ENCODE data around the gene PLXNB2. TPM values are rescaled to one million over a fixed set of nuclear protein-coding genes. Genes with fewer than 3 reads are reported as not detected.

PLXNB2 gene
- polyA plus RNA-seq, 1 donor from 2014 or later = 38.6 TPM

DNA sequence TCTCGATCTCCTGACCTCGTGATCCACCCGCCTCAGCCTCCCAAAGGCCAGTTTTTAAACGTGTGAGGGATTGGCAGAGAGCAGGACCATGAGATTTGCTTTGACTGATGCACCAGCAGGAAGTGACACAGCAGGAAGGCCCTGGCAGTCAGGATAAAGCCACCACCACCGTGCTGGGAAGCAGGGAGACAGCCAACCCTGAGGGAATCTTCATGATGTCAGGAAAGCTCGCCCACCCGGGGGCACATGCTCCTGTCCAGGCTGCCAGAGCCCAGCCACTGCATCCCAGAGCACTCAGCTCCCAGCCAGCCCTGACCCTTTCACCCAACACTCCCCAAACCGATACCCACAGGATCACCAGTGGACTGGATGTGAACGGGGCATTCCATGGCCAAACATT is 68.7 kb downstream of the PLXNB2 start:
- Histone ChIP-seq H3K4me3 (ENCODE audit: low read length) (no peak overlapping the region), H3K9me3 (ENCODE audit: low read length) (no peaks in the 10 kb centered on the region), H3K79me2 (replicated peaks; ENCODE audit: insufficient read depth, low read length) (peaks cover 35% of the 10 kb centered on the region), H3K9ac (ENCODE audit: low read length) (no peak overlapping the region), H3K36me3 (ENCODE audit: insufficient read depth, low read length) (no peaks in the 10 kb centered on the region), H3K4me2 (ENCODE audit: low read length) (no peak overlapping the region), H3K27ac (ENCODE audit: low read length) (no peak overlapping the region), H4K20me1 (ENCODE audit: insufficient read depth) (no peaks in the 10 kb centered on the region), H2AFZ (ENCODE audit: low read depth, low read length) (no peak overlapping the region), H3F3A (ENCODE audit: insufficient read depth, low read length, poor library complexity, severe bottlenecking) (no peaks in the 10 kb centered on the region), H3K9me2 (ENCODE audit: insufficient read depth, low read length) (no peaks in the 10 kb centered on the region), H3K27me3 (ENCODE audit: insufficient read depth, low read depth, low read length) (no peaks in the 10 kb centered on the region)
- TF ChIP-seq POLR2AphosphoS5 (IDR thresholded peaks at IDR 0.05) (no peak), MXI1 (conservative IDR thresholded peaks at IDR 0.05; ENCODE audit: poor library complexity, severe bottlenecking) (no peak), TAF1 (IDR thresholded peaks at IDR 0.05; ENCODE audit: low read depth) (no peak)
- TF ChIP-seq, protein P1, sequence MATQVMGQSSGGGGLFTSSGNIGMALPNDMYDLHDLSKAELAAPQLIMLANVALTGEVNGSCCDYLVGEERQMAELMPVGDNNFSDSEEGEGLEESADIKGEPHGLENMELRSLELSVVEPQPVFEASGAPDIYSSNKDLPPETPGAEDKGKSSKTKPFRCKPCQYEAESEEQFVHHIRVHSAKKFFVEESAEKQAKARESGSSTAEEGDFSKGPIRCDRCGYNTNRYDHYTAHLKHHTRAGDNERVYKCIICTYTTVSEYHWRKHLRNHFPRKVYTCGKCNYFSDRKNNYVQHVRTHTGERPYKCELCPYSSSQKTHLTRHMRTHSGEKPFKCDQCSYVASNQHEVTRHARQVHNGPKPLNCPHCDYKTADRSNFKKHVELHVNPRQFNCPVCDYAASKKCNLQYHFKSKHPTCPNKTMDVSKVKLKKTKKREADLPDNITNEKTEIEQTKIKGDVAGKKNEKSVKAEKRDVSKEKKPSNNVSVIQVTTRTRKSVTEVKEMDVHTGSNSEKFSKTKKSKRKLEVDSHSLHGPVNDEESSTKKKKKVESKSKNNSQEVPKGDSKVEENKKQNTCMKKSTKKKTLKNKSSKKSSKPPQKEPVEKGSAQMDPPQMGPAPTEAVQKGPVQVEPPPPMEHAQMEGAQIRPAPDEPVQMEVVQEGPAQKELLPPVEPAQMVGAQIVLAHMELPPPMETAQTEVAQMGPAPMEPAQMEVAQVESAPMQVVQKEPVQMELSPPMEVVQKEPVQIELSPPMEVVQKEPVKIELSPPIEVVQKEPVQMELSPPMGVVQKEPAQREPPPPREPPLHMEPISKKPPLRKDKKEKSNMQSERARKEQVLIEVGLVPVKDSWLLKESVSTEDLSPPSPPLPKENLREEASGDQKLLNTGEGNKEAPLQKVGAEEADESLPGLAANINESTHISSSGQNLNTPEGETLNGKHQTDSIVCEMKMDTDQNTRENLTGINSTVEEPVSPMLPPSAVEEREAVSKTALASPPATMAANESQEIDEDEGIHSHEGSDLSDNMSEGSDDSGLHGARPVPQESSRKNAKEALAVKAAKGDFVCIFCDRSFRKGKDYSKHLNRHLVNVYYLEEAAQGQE (IDR thresholded peaks at IDR 0.05; ENCODE audit: borderline replicate concordance) = no peak

DNA sequence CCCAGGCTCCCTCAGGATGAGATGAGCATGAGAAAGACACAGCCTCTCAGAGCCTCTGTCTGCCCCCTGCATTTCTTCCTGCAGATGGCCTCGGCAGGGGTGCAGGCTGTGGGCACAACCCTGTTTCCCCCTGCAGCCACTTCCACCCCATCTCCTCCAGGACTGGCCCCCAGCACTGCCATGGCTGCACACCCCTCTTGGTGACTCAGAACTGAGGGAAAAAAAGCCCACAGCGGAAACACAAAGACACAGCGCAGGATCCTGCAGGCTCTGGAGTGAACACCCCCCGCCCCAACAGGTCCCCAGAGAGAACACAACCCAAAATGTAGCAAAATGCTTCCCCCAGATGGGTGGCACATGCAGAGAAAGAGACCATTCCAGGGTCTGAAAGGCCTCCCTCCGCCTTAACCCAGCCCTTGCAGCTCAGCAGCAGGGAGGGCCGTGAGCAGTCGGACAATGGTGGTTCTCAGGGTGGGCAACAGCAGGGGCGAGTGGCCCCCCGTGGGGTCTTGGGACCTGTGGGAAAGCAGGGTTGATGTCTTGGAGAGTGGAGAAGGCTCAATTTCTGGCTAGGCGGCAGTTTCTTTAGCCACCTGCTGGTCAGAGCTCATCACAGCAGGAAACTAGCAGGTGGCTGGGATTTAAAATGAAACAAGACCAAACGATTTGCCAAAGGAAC is 70.6 kb downstream of the PLXNB2 start:
- H3K9ac ChIP-seq (ENCODE audit: low read length) = no peak overlapping the region
- TF ChIP-seq POLR2AphosphoS5 (IDR thresholded peaks at IDR 0.05) (no peak), SMC3 (conservative IDR thresholded peaks at IDR 0.05; ENCODE audit: poor library complexity) (peak; percentile 35), EZH2 (IDR thresholded peaks at IDR 0.05; ENCODE audit: borderline replicate concordance, insufficient read depth, low read length, poor library complexity, severe bottlenecking) (no peak), TAF1 (IDR thresholded peaks at IDR 0.05; ENCODE audit: low read depth) (no peak), RAD21 (conservative IDR thresholded peaks at IDR 0.05) (no peak), MXI1 (conservative IDR thresholded peaks at IDR 0.05; ENCODE audit: poor library complexity, severe bottlenecking) (no peak), EP300 (conservative IDR thresholded peaks at IDR 0.05; ENCODE audit: poor library complexity, severe bottlenecking) (no peak)
- TF ChIP-seq, protein P2, sequence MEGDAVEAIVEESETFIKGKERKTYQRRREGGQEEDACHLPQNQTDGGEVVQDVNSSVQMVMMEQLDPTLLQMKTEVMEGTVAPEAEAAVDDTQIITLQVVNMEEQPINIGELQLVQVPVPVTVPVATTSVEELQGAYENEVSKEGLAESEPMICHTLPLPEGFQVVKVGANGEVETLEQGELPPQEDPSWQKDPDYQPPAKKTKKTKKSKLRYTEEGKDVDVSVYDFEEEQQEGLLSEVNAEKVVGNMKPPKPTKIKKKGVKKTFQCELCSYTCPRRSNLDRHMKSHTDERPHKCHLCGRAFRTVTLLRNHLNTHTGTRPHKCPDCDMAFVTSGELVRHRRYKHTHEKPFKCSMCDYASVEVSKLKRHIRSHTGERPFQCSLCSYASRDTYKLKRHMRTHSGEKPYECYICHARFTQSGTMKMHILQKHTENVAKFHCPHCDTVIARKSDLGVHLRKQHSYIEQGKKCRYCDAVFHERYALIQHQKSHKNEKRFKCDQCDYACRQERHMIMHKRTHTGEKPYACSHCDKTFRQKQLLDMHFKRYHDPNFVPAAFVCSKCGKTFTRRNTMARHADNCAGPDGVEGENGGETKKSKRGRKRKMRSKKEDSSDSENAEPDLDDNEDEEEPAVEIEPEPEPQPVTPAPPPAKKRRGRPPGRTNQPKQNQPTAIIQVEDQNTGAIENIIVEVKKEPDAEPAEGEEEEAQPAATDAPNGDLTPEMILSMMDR (IDR thresholded peaks at IDR 0.05; ENCODE audit: poor library complexity, severe bottlenecking) = peak; percentile 41
- TF ChIP-seq, protein P1 (IDR thresholded peaks at IDR 0.05; ENCODE audit: borderline replicate concordance) = no peak

More for the DNA sequence above, 70.6 kb downstream of the PLXNB2 start:
- H3K4me3 ChIP-seq (ENCODE audit: low read length) = no peak overlapping the region
- no peak overlapping the region for H2AFZ ChIP-seq (ENCODE audit: low read depth, low read length)
- H3F3A ChIP-seq (ENCODE audit: insufficient read depth, low read length, poor library complexity, severe bottlenecking) = no peaks in the 10 kb centered on the region
- no peaks in the 10 kb centered on the region for H3K27me3 ChIP-seq (ENCODE audit: insufficient read depth, low read depth, low read length)
- peaks cover 18% of the 10 kb centered on the region for H3K79me2 ChIP-seq (replicated peaks; ENCODE audit: insufficient read depth, low read length)
- H3K27ac ChIP-seq (ENCODE audit: low read length) = no peak overlapping the region
- no peaks in the 10 kb centered on the region for H3K9me3 ChIP-seq (ENCODE audit: low read length)
- H3K9me2 ChIP-seq (ENCODE audit: insufficient read depth, low read length) = no peaks in the 10 kb centered on the region
- H4K20me1 ChIP-seq (ENCODE audit: insufficient read depth) = no peaks in the 10 kb centered on the region
- H3K4me2 ChIP-seq (ENCODE audit: low read length) = no peak overlapping the region
- H3K36me3 ChIP-seq (ENCODE audit: insufficient read depth, low read length) = no peaks in the 10 kb centered on the region

Measured in neural cell (in vitro differentiated cells).